Fibroblast of lung (primary cell): ENCODE data around the gene MCM6. TPM values are rescaled to one million over a fixed set of nuclear protein-coding genes. Genes with fewer than 3 reads are reported as not detected.
"Not testable (repeated sequence)": the region's sequence is repeated elsewhere in the genome, so short reads cannot be mapped to it uniquely, and the experiment has no call there.

ENCODE experiments used
- DNase-seq, 2 donors: peaks; one replicate each; pipeline versions ENCODE4 v3.0.0 to v3.0.0-alpha.2; 2010; ENCODE audit warnings: low read depth in 2 of 2
- H2AFZ ChIP-seq: 2 replicates; pipeline ENCODE4 v1.5.1; 2012; ENCODE audit warnings: low read length, control low read depth, inconsistent platforms
- H3K27ac ChIP-seq: 2 replicates; pipeline ENCODE4 v1.5.1; 2011; ENCODE audit warnings: low read length, control low read depth; ENCODE audit not compliant: insufficient read depth
- H3K27me3 ChIP-seq: 2 replicates; pipeline ENCODE4 v1.5.1; 2011; ENCODE audit warnings: mild to moderate bottlenecking, low read length; ENCODE audit not compliant: control insufficient read depth, insufficient read depth
- H3K36me3 ChIP-seq: 2 replicates; pipeline ENCODE4 v1.5.1; 2011; ENCODE audit warnings: low read length; ENCODE audit not compliant: control insufficient read depth, insufficient read depth
- H3K4me1 ChIP-seq: 2 replicates; pipeline ENCODE4 v1.5.1; 2011; ENCODE audit warnings: low read length; ENCODE audit not compliant: control insufficient read depth, insufficient read depth; ENCODE audit errors: extremely low read depth
- H3K4me2 ChIP-seq: 2 replicates; pipeline ENCODE4 v1.5.1; 2011; ENCODE audit warnings: low read length, control low read depth; ENCODE audit not compliant: insufficient read depth; ENCODE audit errors: extremely low read depth
- H3K4me3 ChIP-seq, 4 experiments: fragments of 200-600 bp in 1 of 4; sonication (generic) in 1 of 4; replicated peaks in 1 of 4; 2 replicates each; pipeline ENCODE4 v1.5.1; 2011 to 2016; ENCODE audit warnings: low read length in 4 of 4, low read depth in 3 of 4, mild to moderate bottlenecking in 3 of 4, control low read depth in 2 of 4, inconsistent platforms in 1 of 4, mixed read lengths in 1 of 4; ENCODE audit not compliant: insufficient read depth in 1 of 4; ENCODE audit errors: control extremely low read depth in 1 of 4
- H3K79me2 ChIP-seq: 2 replicates; pipeline ENCODE4 v1.5.1; 2012; ENCODE audit warnings: mild to moderate bottlenecking, low read length, inconsistent platforms; ENCODE audit not compliant: control insufficient read depth, insufficient read depth
- H3K9ac ChIP-seq: 2 replicates; pipeline ENCODE4 v1.5.1; 2011; ENCODE audit warnings: mild to moderate bottlenecking, low read length, control low read depth; ENCODE audit not compliant: insufficient read depth
- H3K9me3 ChIP-seq: 2 replicates; pipeline ENCODE4 v1.5.1; 2012; ENCODE audit warnings: low read depth, low read length; ENCODE audit not compliant: control insufficient read depth, insufficient read depth
- H4K20me1 ChIP-seq: 2 replicates; pipeline ENCODE4 v1.5.1; 2011; ENCODE audit warnings: low read length; ENCODE audit not compliant: control insufficient read depth, insufficient read depth; ENCODE audit errors: extremely low read depth
- EZH2 ChIP-seq: IDR thresholded peaks from 2 replicates; pipeline ENCODE4 v1.5.1; 2012; ENCODE audit warnings: low read length, control low read depth, mild to moderate bottlenecking; ENCODE audit errors: missing control alignments
- polyA plus RNA-seq, 2 donors: library from polyadenylated mRNA; depleted of rRNA in 1 of 2; stranded (reverse) in 1 of 2; unstranded in 1 of 2; fragments of >200 nt; gene quantifications; 2 replicates each; pipeline ENCODE4 v1.2.1, GENCODE V29; 2011 to 2012; ENCODE audit warnings: missing spikeins in 1 of 2
- total RNA-seq: library from RNA; depleted of rRNA; stranded (reverse); fragments of >200 nt; gene quantifications from 2 replicates; pipeline ENCODE4 v1.2.1, GENCODE V29; 2014
- TF ChIP-seq, protein P1 (sequence below), 2 donors: IDR thresholded peaks in 1 of 2; conservative IDR thresholded peaks in 1 of 2; 1 replicate in 1 of 2; 2 replicates in 1 of 2; pipeline ENCODE4 v1.5.1; 2011 to 2012; ENCODE audit warnings: low read length in 2 of 2, control low read depth in 1 of 2, inconsistent platforms in 1 of 2, low read depth in 1 of 2, mild to moderate bottlenecking in 1 of 2

Gene MCM6
- total and polyA plus RNA-seq, 2 donors (not counting 1 experiment from before 2014, with no cell fraction given): 11.2 to 36.0 TPM

DNA sequence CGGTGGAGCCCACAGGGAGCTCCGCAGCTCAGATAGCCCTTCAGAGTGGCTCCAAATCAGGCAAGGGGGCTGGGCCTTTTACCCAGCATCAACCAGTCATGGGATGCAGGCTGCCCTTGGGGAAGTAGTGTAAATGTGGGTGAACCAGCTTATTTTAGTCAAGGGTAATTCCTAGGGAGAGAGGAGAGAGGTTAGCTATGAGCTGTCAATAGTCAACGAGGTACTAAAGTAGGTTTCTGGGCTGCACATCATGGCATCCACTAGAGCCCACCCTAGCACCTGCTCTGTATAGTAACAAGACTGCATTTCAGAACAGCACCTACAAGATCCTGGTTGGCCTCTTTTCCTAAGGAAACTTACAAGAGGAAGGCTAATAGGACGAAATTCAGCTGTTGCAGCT, 9.5 kb upstream of the MCM6 start:
- no peak overlapping the region for H3K4me2 ChIP-seq
- H3K4me1 ChIP-seq: no peaks in the 10 kb centered on the region
- H3K4me3 ChIP-seq: no peak overlapping the region
- H3K9ac ChIP-seq: no peak overlapping the region
- no peaks in the 10 kb centered on the region for H3K9me3 ChIP-seq
- no peak overlapping the region for H2AFZ ChIP-seq
- H3K27me3 ChIP-seq: no peaks in the 10 kb centered on the region
- TF ChIP-seq, protein P1, sequence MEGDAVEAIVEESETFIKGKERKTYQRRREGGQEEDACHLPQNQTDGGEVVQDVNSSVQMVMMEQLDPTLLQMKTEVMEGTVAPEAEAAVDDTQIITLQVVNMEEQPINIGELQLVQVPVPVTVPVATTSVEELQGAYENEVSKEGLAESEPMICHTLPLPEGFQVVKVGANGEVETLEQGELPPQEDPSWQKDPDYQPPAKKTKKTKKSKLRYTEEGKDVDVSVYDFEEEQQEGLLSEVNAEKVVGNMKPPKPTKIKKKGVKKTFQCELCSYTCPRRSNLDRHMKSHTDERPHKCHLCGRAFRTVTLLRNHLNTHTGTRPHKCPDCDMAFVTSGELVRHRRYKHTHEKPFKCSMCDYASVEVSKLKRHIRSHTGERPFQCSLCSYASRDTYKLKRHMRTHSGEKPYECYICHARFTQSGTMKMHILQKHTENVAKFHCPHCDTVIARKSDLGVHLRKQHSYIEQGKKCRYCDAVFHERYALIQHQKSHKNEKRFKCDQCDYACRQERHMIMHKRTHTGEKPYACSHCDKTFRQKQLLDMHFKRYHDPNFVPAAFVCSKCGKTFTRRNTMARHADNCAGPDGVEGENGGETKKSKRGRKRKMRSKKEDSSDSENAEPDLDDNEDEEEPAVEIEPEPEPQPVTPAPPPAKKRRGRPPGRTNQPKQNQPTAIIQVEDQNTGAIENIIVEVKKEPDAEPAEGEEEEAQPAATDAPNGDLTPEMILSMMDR (conservative IDR thresholded peaks at IDR 0.05 in 1 of 2, IDR thresholded peaks at IDR 0.05 in 1 of 2; ENCODE audit: low read depth in 1 of 2, low read length in 2 of 2): no peak
- TF ChIP-seq EZH2: no peak
- H3K79me2 ChIP-seq: no peaks in the 10 kb centered on the region
- DNase-seq: no peak
- no peaks in the 10 kb centered on the region for H4K20me1 ChIP-seq
- H3K27ac ChIP-seq: no peak overlapping the region
- no peaks in the 10 kb centered on the region for H3K36me3 ChIP-seq

DNA sequence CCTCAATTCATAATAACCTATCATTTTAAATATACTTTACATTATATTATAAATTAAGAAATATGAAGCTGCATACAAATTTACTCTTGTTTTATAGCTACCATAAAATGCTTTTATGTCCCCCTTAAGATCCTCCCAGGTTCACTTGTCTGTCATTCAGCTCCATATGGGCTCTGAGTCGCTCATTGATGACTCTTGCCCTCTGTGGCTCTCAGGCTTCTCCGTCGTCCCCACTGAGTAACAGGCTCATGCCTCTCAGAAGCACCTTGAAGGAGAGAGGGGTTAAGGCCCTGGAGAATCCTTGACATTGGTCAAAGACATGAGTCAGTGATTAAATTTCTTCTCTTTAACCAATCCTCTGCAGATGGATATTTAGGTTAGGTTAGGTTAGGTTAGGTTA, 6.2 kb upstream of the MCM6 start:
- H3K4me3 ChIP-seq: no peak overlapping the region
- H3K27ac ChIP-seq: no peak overlapping the region
- H3K79me2 ChIP-seq: no peaks in the 10 kb centered on the region
- no peak overlapping the region for H2AFZ ChIP-seq
- no peak for DNase-seq
- H3K4me2 ChIP-seq: no peak overlapping the region
- no peak overlapping the region for H3K9ac ChIP-seq
- no peaks in the 10 kb centered on the region for H3K27me3 ChIP-seq
- TF ChIP-seq EZH2: no peak
- TF ChIP-seq, protein P1 (conservative IDR thresholded peaks at IDR 0.05 in 1 of 2, IDR thresholded peaks at IDR 0.05 in 1 of 2; ENCODE audit: low read depth in 1 of 2, low read length in 2 of 2): no peak
- H3K4me1 ChIP-seq: no peaks in the 10 kb centered on the region
- no peaks in the 10 kb centered on the region for H3K9me3 ChIP-seq
- H4K20me1 ChIP-seq: no peaks in the 10 kb centered on the region
- no peaks in the 10 kb centered on the region for H3K36me3 ChIP-seq

DNA sequence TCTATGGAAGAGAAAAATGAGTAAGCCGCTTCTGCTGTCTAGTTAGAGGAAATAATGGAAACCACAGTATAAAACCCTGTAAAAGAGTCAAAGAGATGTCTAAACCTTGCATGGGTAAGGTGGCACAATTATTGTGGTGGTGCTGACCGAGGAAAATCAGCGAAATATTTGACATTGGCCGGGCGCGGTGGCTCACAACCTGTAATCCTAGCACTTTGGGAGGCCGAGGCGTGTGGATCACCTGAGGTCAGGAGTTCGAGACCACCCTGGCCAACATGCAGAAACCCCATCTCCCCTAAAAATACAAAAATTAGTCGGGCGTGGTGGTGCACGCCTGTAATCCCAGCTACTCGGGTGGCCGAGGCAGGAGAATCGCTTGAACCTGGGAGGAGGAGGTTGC, 527 bp upstream of the MCM6 start:
- not testable (repeated sequence) for H4K20me1 ChIP-seq, H3K27ac ChIP-seq, H3K27me3 ChIP-seq, H3K9me3 ChIP-seq, H3K36me3 ChIP-seq, H3K79me2 ChIP-seq, H3K9ac ChIP-seq, DNase-seq, H3K4me1 ChIP-seq
- peak overlapping the region; percentile 26 to 85 (median 68) for H3K4me3 ChIP-seq
- H3K4me2 ChIP-seq: peak overlapping the region; percentile 76
- peak overlapping the region; percentile 58 for H2AFZ ChIP-seq
